Activated T-cell treated with anti-CD3 and anti-CD28 coated beads, Interleukin-2, amount 50 U/mL, for 1 hour (primary cell): Measurements from ENCODE around the gene SFSWAP.
A peak's percentile ranks its signal among the peaks of the same experiment; 100 is the strongest.
"Not testable (repeated sequence)": the region's sequence is repeated elsewhere in the genome, so short reads cannot be mapped to it uniquely, and the experiment has no call there.

Experiments
- DNase-seq: peaks from one replicate; pipeline ENCODE4 v3.0.0-alpha.2; 2020

Gene SFSWAP

DNA sequence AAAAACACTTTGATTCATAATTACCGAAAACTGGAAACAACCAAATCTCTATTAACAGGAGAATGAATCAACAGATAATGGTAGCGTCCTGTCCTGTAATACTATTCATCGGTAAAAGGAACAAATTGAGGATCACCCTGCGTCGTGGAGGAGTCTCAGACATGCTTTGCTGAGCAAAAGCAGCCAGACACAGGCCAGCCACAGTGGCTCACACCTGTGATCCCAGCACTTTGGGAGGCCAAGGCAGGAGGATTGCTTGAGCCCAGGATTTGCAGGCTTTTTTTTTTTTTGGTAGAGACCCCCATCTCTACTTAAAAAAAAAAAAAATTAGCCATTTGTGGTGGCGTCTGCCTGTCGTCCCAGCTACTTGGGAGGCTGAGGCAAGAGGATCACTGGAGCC, 83.2 kb downstream of the SFSWAP start:
- DNase-seq, result no peak

DNA sequence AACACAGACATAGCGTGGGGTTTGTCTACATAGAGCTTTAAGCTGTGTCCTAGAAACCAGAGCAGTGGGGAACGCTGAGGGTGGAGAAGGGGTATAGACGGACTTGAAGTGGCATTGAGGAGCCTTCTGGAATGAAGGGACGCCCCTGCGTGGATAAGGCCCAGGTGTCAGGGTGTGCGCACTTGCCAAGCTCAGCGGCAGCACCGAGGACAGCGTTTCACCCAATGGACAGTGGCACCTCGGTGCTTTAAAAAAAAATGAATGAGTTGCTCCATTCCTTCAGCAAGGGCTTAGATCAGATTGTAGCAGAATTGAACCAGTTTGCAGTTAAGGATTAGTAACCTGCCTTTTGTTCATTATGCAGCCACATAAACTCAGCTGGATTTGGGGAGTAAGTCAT, 83.7 kb downstream of the SFSWAP start:
- DNase-seq, result no peak

DNA sequence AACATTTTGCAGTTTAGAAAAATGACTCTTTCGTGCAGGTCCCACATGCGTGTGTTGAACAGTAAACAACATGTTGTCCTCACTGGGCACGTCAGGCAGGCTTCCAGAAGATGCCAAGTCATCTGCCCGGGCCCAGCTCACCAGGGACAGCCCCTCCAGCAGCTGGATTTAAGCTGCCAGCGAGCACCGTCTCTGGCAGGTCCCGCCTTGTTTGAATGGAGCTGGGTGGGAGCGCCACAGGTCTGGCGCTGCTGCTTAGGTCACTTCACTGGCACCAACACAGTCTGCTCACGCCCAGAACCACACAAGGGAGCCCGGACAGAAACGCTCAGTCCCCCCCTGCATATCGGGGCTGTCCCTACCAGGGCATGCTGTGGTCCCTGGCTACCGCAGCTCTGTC, 84.2 kb downstream of the SFSWAP start:
- no peak for DNase-seq

GRCh38 chr12:131795690-131796410, 85.0 kb downstream of the SFSWAP start:
- no peak for DNase-seq

- DNase-seq, result no peak
Observed at GRCh38 chr12:131796411-131796736, 85.5 kb downstream of the SFSWAP start.

GRCh38 chr12:131796754-131797587, 86.1 kb downstream of the SFSWAP start:
- no peak for DNase-seq

GRCh38 chr12:131797588-131797934, 86.7 kb downstream of the SFSWAP start:
- no peak for DNase-seq

GRCh38 chr12:131799195-131799594, 88.3 kb downstream of the SFSWAP start:
- DNase-seq, result no peak

GRCh38 chr12:131799828-131800593, 89.1 kb downstream of the SFSWAP start:
- DNase-seq, result no peak

DNA sequence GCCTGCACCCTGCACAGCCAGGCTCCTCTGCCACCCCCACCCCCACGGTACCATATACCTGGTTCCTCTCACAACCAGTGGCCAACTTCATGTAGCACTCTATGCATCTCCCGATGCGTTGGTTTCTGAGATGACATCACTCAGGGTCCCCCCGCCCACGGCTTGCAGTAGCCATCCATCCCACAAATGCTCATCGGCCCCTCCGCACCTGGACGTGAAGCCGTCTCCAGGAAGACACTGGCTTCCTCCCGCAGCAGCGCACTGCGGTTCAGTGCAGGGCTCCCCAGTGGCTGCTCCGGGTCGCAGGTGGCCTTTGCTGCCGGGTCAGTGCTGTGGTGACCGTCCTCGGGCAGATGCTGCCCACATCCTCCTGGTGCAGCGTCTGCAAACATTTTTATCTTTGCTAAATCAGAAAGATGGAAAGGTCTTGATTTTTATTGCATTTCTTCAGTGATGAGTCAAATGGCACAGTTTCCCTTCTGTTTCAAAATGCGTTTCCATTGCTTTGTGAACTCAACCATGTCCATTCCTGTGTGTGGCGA, 89.8 kb downstream of the SFSWAP start:
- DNase-seq, result no peak

DNA sequence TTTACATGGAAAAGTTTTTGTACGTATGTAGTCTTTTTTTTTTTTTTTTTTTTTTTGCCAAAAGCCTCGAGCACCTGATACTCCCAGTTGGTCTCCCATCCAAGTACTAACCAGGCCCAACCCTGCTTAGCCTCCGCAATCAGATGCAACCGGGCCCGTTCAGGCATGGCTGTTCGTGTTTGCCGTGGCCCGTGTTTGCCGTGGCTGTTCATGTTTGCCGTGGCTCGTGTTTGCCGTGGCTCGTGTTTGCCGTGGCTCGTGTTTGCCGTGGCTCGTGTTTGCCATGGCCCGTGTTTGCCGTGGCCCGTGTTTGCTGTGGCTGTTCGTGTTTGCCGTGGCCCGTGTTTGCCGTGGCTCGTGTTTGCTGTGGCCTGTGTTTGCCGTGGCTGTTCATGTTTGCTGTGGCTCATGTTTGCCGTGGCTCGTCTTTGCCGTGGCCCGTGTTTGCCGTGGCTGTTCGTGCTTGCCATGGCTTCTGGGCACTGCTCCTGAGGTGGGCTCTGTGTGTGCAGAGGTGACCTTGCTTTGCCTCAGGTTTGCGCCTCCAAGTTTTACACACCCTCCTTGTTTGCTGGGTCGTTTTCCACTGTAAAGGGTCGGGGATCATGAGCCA, 90.5 kb downstream of the SFSWAP start:
- DNase-seq, result no peak

DNA sequence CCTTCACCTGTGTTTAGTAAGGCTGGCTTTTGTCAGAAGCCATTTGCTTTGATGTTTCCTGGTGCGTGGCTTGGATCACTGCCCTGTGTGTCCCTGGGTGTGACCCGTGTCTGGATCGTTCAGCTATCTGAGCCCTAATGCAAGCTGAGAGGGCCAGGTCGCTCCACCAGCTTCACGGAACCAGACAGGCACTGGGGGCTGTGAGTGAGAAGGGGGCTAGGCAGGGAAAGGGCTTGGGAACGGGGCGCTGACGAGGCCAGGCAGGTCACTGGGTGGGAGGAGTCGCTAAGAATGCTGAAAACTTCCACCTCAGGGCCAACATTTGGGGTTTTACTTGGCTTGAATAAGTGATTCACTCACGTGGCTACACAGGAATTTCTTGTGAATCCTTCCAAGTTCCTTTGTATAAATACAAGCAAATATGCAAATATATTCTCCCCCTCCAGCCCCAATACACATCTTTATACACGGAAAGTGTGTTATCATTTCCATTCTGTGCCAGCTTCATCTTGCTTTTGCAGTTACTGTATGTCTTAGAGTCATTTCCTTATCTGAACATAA, 93.2 kb downstream of the SFSWAP start:
- DNase-seq, result no peak

DNA sequence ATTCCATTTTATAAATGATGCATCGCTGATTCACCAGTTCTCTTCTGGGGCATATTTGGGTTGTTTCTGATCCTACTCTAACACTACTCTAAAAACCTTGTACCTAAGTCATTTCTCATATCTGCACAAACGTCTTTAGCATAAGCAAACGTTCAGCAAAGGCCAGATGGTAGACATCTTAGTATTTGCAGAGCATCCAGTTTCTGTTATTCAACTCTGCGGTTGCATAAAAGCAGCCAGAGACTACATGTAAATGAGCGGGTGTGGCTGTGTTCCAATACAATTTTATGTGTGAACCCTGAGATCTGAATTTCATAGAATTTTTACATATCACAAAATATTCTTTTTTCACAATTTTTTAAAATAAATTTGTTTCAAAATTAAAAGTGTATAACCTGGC, 94.5 kb downstream of the SFSWAP start:
- DNase-seq, result no peak

- no peak for DNase-seq
Observed at GRCh38 chr12:131806674-131807073, 95.8 kb downstream of the SFSWAP start.

DNA sequence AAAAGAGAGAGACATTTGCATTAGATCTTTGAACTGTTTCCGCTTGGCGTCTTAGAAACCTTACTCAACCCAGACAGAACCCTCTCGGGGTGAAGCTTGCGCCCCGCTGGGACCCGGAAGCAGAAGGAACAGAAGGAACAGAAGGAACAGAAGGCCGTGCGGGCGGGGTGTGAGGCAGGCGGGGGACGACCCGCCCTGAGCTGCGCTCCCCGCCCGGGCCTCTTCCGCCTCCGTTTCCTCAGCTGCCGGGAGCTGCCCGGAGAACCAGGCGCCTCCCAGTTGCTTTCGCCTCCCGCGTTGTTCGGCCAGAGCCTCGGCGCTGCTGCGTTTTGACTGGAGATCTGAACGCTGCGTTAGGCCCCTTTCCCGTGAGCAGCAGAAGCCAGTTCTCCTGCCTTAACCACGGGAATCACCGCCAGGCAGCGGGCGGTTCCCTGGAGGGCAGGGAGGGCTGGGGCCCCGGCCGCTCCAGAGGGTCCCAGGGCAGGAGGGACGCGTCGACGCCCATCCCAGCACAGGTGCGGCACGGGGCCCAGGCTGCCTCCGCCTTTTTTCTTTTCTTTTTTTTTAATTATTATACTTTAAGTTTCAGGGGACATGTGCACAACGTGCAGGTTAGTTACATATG, 98.0 kb downstream of the SFSWAP start:
- DNase-seq, result peak; percentile 47

GRCh38 chr12:131809476-131810254, 98.8 kb downstream of the SFSWAP start:
- DNase-seq, result not testable (repeated sequence)

GRCh38 chr12:131810726-131811125, 99.8 kb downstream of the SFSWAP start:
- no peak for DNase-seq

DNA sequence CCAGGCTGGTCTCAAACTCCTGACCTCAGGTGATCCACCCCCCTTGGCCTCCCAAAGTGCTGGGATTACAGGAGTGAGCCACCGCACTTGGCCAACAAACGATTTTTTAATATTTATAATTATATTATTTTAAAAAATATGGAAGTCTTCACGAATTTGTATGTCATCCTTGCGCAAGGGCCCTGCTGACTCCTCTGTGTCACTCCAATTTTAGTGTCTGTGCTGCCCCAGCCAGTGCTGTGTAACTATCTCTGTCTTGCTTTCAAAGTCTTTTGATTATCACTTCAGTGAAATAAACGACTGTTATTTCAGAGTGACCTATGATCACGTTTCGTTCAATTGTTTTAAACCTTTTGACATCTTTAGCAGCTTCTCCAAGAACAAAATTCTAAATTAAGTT, 104.2 kb downstream of the SFSWAP start:
- no peak for DNase-seq

GRCh38 chr12:131816495-131816894, 105.6 kb downstream of the SFSWAP start:
- no peak for DNase-seq

- DNase-seq, result no peak
Observed at GRCh38 chr12:131817241-131817640, 106.4 kb downstream of the SFSWAP start.

DNA sequence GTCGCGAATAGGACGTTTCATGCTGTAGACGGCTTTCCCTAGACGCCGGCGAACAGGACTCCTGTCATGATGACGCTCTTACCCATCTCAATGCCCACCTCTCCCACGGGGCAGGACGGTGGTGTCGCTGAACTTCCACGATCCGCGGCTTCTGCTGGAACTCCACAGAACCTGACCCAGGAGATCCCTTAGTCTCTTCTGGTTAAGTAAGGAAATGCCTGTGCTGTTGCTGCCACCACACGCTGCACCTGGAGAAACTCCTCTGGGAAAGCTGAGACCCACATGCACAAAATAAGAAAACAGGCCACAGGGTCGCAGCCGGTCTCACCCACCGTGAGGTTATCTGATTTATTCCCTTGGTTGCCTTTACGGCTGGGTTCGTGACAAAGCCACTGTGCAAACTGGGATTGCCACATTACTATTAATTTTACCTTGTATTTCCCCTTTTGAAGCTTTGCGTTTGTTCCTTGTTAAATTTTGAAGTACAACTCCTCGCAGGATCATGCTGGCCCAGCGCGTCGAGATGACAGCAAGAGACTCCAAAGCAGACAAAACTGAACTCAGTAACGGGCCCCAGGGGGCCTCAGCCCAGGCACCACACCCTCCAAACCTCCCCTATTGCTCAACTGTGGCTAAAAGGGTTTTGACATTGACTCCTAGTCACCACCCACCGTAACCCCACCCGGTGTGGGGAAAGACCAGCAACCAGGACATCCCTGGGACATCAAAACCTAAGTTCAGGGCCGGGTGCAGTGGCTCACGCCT, 108.1 kb downstream of the SFSWAP start:
- DNase-seq, result no peak
